ENCODE data around the gene ARL4C.

DNA sequence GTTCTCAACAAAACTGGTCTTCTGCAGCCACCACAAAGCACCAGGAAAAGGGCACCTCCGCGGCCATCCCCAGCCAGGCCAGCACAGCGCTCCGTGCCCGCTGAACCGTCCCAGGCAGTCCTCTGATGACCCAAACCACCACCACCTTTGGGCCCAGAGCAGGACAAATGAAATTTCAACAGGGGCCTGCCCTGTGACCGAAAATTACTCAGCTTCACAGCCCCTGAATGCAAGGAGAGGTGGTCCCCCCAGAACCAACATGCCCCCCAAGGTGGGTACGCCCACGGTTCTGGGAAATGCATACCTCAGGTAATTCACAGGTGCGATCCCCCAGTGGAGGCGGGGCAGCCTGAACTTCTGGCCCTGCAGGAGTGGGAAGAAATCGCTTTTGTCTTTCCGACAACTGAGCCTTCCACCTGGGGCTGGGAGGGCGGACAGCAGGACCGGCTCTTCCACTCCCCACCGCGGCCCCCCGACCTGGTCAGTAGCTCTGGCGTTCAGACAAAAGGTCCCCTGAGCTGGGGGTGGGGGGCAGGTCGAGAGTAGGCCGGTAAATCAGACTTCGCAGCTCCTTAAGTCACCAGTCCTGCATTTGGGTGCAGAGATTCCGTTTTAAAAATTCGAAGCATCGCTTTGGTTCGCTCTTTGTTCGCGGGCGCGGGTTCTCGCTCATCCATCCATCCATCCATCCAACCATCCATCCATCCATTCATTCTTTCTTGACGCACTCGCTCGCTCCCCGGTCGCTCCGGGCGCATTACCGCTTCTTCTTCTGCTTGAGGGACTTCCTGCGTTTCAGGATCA lies 1.4 kb downstream of the ARL4C start:
- TF ChIP-seq FOXA1 (IDR thresholded peaks at IDR 0.05) (no peak), SUZ12 (IDR thresholded peaks at IDR 0.05) (no peak), HDGF (IDR thresholded peaks at IDR 0.05; ENCODE audit: borderline replicate concordance) (no peak)

Measured in HEK293T (cell line).